ENCODE results near the gene PTGIS. TPM values are rescaled to one million over a fixed set of nuclear protein-coding genes. Genes with fewer than 3 reads are reported as not detected.

PTGIS gene
- total RNA-seq, 6 experiments from 2014 or later: 9.0 to 30.5 (median 13.7) TPM

- Histone ChIP-seq H3K36me3 (no peaks in the 10 kb centered on the region), H3K27me3 (no peaks in the 10 kb centered on the region), H3K27ac (no peak overlapping the region), H3K9me3 (no peaks in the 10 kb centered on the region), H3K4me3 (no peak overlapping the region), H3K4me1 (no peaks in the 10 kb centered on the region)
- ATAC-seq (no peak), DNase-seq (no peak)
- intact Hi-C loops (cut with DNase I): no loop called here
- no peak for TF ChIP-seq POLR2A (IDR thresholded peaks at IDR 0.05)
- TF ChIP-seq, protein P1, sequence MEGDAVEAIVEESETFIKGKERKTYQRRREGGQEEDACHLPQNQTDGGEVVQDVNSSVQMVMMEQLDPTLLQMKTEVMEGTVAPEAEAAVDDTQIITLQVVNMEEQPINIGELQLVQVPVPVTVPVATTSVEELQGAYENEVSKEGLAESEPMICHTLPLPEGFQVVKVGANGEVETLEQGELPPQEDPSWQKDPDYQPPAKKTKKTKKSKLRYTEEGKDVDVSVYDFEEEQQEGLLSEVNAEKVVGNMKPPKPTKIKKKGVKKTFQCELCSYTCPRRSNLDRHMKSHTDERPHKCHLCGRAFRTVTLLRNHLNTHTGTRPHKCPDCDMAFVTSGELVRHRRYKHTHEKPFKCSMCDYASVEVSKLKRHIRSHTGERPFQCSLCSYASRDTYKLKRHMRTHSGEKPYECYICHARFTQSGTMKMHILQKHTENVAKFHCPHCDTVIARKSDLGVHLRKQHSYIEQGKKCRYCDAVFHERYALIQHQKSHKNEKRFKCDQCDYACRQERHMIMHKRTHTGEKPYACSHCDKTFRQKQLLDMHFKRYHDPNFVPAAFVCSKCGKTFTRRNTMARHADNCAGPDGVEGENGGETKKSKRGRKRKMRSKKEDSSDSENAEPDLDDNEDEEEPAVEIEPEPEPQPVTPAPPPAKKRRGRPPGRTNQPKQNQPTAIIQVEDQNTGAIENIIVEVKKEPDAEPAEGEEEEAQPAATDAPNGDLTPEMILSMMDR (IDR thresholded peaks at IDR 0.05): no peak
- 57% methylated on average over 1 of the region's 1 CpG for WGBS (ENCODE audit: insufficient coverage, low coverage, low lambda C conversion rate, missing lambda C conversion rate)
Observed at GRCh38 chr20:49497398-49497669, 70.6 kb downstream of the PTGIS start.

- 55% methylated on average over 4 of the region's 5 CpGs for WGBS (ENCODE audit: insufficient coverage, low coverage, low lambda C conversion rate, missing lambda C conversion rate)
- Histone ChIP-seq H3K36me3 (no peaks in the 10 kb centered on the region), H3K4me3 (no peak overlapping the region), H3K27me3 (no peaks in the 10 kb centered on the region), H3K27ac (no peak overlapping the region), H3K4me1 (no peaks in the 10 kb centered on the region), H3K9me3 (no peaks in the 10 kb centered on the region)
- DNase-seq: no peak
- no peak for ATAC-seq
- TF ChIP-seq POLR2A (IDR thresholded peaks at IDR 0.05): no peak
- TF ChIP-seq, protein P1 (IDR thresholded peaks at IDR 0.05): no peak
- intact Hi-C loops (cut with DNase I): no loop called here
Observed at GRCh38 chr20:49496553-49497397, 71.2 kb downstream of the PTGIS start.

- TF ChIP-seq, protein P1 (IDR thresholded peaks at IDR 0.05): no peak
- no peak for TF ChIP-seq POLR2A (IDR thresholded peaks at IDR 0.05)
- no peaks in the 10 kb centered on the region for H3K27me3 ChIP-seq
- ATAC-seq: no peak
- H3K4me1 ChIP-seq: peaks cover 0 to 1% (median 0%) of the 10 kb centered on the region in 4 donors
- 70% methylated on average over 4 of the region's 4 CpGs for WGBS (ENCODE audit: insufficient coverage, low coverage, low lambda C conversion rate, missing lambda C conversion rate)
- no peak overlapping the region for H3K4me3 ChIP-seq
- intact Hi-C loops (cut with DNase I): no loop called here
- DNase-seq: no peak
- no peak overlapping the region for H3K27ac ChIP-seq
- no peaks in the 10 kb centered on the region for H3K9me3 ChIP-seq
- no peaks in the 10 kb centered on the region for H3K36me3 ChIP-seq
Observed at GRCh38 chr20:49496043-49496442, 71.9 kb downstream of the PTGIS start.

- 33% methylated on average over 1 of the region's 1 CpG for WGBS (ENCODE audit: insufficient coverage, low coverage, low lambda C conversion rate, missing lambda C conversion rate)
- Histone ChIP-seq H3K4me1 (peaks cover 0 to 9% (median 0%) of the 10 kb centered on the region in 4 donors), H3K4me3 (no peak overlapping the region), H3K36me3 (no peaks in the 10 kb centered on the region), H3K27ac (no peak overlapping the region), H3K9me3 (no peaks in the 10 kb centered on the region), H3K27me3 (no peaks in the 10 kb centered on the region)
- DNase-seq (no peak), ATAC-seq (peak in 3 of 4 donors; percentile 57 to 88 (median 64))
- TF ChIP-seq, protein P1 (IDR thresholded peaks at IDR 0.05): no peak
- TF ChIP-seq POLR2A (IDR thresholded peaks at IDR 0.05): no peak
- intact Hi-C loops (cut with DNase I): no loop called here
Observed at GRCh38 chr20:49490689-49491088, 77.2 kb downstream of the PTGIS start.

All from right lobe of liver (tissue), 6 donors.